GM12878 (cell line): Measurements from ENCODE around the gene ANXA2R. TPM values are rescaled to one million over a fixed set of nuclear protein-coding genes. Genes with fewer than 3 reads are reported as not detected.

ENCODE experiments used
- BHLHE40 ChIP-seq, 2 experiments: fragments of 450-650 bp in 1 of 2; IDR thresholded peaks; 2 replicates each; pipeline ENCODE4 v1.6.1; 2011 to 2017; ENCODE audit warnings: low read depth in 2 of 2, borderline replicate concordance in 1 of 2, improper control_type of control experiment in 1 of 2, low read length in 1 of 2, mild to moderate bottlenecking in 1 of 2
- BMI1 ChIP-seq: fragments of 450-650 bp; IDR thresholded peaks from 2 replicates; pipeline ENCODE4 v1.6.1; 2016; ENCODE audit warnings: mild to moderate bottlenecking, moderate library complexity, borderline replicate concordance
- FOXM1 ChIP-seq: IDR thresholded peaks from 2 replicates; pipeline ENCODE4 v1.6.1; 2012; ENCODE audit warnings: low read depth, mild to moderate bottlenecking, inconsistent platforms, low read length, moderate library complexity
- IKZF2 ChIP-seq, 2 experiments: fragments of 450-650 bp; IDR thresholded peaks; 2 replicates each; pipeline ENCODE4 v1.6.1; 2017; ENCODE audit warnings: mild to moderate bottlenecking in 2 of 2, moderate library complexity in 2 of 2
- MTA2 ChIP-seq: fragments of 450-650 bp; IDR thresholded peaks from 2 replicates; pipeline ENCODE4 v1.6.1; 2016; ENCODE audit warnings: low read depth, mild to moderate bottlenecking, moderate library complexity
- MXI1 ChIP-seq: fragments of 150-350 bp; IDR thresholded peaks from 2 replicates; pipeline ENCODE4 v1.6.1; 2011; ENCODE audit warnings: low read depth, mild to moderate bottlenecking, inconsistent platforms, low read length, improper control_type of control experiment
- MYB ChIP-seq: fragments of 150-350 bp; IDR thresholded peaks from 2 replicates; pipeline ENCODE4 v1.6.1; 2014; ENCODE audit warnings: mild to moderate bottlenecking, low read depth, low read length, borderline replicate concordance
- NFYB ChIP-seq: IDR thresholded peaks from 2 replicates; pipeline ENCODE4 v1.6.1; 2011; ENCODE audit warnings: low read depth, mild to moderate bottlenecking, low read length, improper control_type of control experiment, moderate library complexity; ENCODE audit not compliant: insufficient read depth
- NR2C2 ChIP-seq: IDR thresholded peaks from 2 replicates; pipeline ENCODE4 v1.6.1; 2011; ENCODE audit warnings: borderline replicate concordance, low read depth; ENCODE audit not compliant: control insufficient read depth, insufficient read length
- PAX8 ChIP-seq: fragments of 450-650 bp; IDR thresholded peaks from 2 replicates; pipeline ENCODE4 v1.6.1; 2017; ENCODE audit warnings: mild to moderate bottlenecking, moderate library complexity
- RAD51 ChIP-seq: fragments of 450-650 bp; IDR thresholded peaks from 2 replicates; pipeline ENCODE4 v1.6.1; 2016; ENCODE audit warnings: moderate library complexity, mild to moderate bottlenecking, inconsistent platforms
- RUNX3 ChIP-seq: IDR thresholded peaks from 2 replicates; pipeline ENCODE4 v1.6.1; 2012; ENCODE audit warnings: low read length, inconsistent platforms
- SIN3A ChIP-seq: IDR thresholded peaks from 2 replicates; pipeline ENCODE4 v1.6.1; 2012; ENCODE audit warnings: low read depth, low read length, improper control_type of control experiment
- SIX5 ChIP-seq: IDR thresholded peaks from 2 replicates; pipeline ENCODE4 v1.6.1; 2011; ENCODE audit warnings: mild to moderate bottlenecking, low read depth, low read length, moderate library complexity; ENCODE audit not compliant: severe bottlenecking
- SREBF1 ChIP-seq: IDR thresholded peaks from 2 replicates; pipeline ENCODE4 v1.6.1; 2012; ENCODE audit warnings: mild to moderate bottlenecking, low read length
- YY1 ChIP-seq: IDR thresholded peaks from 2 replicates; pipeline ENCODE4 v1.6.1; 2011; ENCODE audit warnings: low read depth, mild to moderate bottlenecking, low read length
- ZNF217 ChIP-seq: fragments of 450-650 bp; IDR thresholded peaks from 2 replicates; pipeline ENCODE4 v1.6.1; 2017; ENCODE audit warnings: antibody characterized with exemption, mild to moderate bottlenecking
- ZNF622 ChIP-seq: fragments of 450-650 bp; IDR thresholded peaks from 2 replicates; pipeline ENCODE4 v1.6.1; 2017; ENCODE audit warnings: mild to moderate bottlenecking, inconsistent platforms
- polyA plus RNA-seq, 11 experiments: library from polyadenylated mRNA; depleted of rRNA in 4 of 11; unstranded in 6 of 11; stranded (reverse) in 5 of 11; fragments of >200 nt; fragmentation: Nextera tagmentation in 4 of 11; fragmentation: Illumina TruSeq in 1 of 11; extraction: Ambion mirVana in 4 of 11; extraction: Trizol in 1 of 11; gene quantifications; 1 replicate in 1 of 11; 2 replicates in 10 of 11; pipeline versions ENCODE4 v1.2.1 to v1.2.3, GENCODE V29; 2011 to 2016; ENCODE audit warnings: inconsistent platforms in 2 of 11, missing spikeins in 2 of 11, low read depth in 1 of 11
- total RNA-seq, 4 experiments: library from RNA; depleted of rRNA in 3 of 4; stranded (reverse); fragments of >200 nt in 3 of 4; fragmentation: Illumina TruSeq in 1 of 4; extraction: Trizol in 1 of 4; gene quantifications; 2 replicates each; pipeline versions ENCODE4 v1.2.1 to v1.2.3, GENCODE V29; 2013 to 2021
- TF ChIP-seq, protein P1 (sequence below): fragments of 450-650 bp; IDR thresholded peaks from 2 replicates; pipeline ENCODE4 v1.6.1; 2017; ENCODE audit warnings: mild to moderate bottlenecking, low read depth, inconsistent platforms; ENCODE audit not compliant: poor library complexity, severe bottlenecking
- TF ChIP-seq, protein P2 (sequence below): fragments of 450-650 bp; IDR thresholded peaks from 2 replicates; pipeline ENCODE4 v1.6.1; 2017; ENCODE audit warnings: mild to moderate bottlenecking, moderate library complexity
- TF ChIP-seq, protein P3 (sequence below): fragments of 450-650 bp; IDR thresholded peaks from 2 replicates; pipeline ENCODE4 v1.6.1; 2017; ENCODE audit warnings: borderline replicate concordance
- TF ChIP-seq, protein P4 (sequence below): IDR thresholded peaks from 2 replicates; pipeline ENCODE4 v1.6.1; 2011; ENCODE audit warnings: low read depth, low read length, improper control_type of control experiment, borderline replicate concordance

The ANXA2R gene
- total and polyA plus RNA-seq, 10 of the 15 experiments (the other 5 are each of a cell fraction or from before 2014, with no cell fraction given) = 2.3 to 7.8 (median 4.4) TPM

DNA sequence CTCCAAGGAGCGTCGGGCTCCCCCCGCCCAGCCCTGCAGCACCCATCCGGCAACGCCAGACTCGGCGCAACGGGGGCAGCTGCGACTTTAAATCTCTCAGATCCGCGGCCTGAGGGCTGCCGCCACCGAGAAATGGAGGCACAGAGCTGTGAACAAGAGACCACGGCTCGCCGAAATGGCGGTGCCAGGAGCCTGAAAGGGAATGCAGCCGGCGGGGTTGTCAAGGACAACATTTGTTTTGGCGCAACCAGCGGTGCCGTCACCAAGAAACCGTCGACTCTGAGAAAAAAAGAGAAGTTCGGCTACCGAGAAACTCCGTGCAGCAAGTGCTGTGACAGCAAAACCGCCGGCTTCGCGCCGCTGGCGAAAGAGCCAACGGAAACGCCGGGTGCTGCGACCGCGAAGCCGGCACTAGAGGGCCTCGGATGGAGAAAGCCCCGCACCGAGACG lies 2.1 kb upstream of the ANXA2R start (continued):
- TF ChIP-seq, protein P1, sequence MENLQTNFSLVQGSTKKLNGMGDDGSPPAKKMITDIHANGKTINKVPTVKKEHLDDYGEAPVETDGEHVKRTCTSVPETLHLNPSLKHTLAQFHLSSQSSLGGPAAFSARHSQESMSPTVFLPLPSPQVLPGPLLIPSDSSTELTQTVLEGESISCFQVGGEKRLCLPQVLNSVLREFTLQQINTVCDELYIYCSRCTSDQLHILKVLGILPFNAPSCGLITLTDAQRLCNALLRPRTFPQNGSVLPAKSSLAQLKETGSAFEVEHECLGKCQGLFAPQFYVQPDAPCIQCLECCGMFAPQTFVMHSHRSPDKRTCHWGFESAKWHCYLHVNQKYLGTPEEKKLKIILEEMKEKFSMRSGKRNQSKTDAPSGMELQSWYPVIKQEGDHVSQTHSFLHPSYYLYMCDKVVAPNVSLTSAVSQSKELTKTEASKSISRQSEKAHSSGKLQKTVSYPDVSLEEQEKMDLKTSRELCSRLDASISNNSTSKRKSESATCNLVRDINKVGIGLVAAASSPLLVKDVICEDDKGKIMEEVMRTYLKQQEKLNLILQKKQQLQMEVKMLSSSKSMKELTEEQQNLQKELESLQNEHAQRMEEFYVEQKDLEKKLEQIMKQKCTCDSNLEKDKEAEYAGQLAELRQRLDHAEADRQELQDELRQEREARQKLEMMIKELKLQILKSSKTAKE = no peak
- TF ChIP-seq, protein P2, sequence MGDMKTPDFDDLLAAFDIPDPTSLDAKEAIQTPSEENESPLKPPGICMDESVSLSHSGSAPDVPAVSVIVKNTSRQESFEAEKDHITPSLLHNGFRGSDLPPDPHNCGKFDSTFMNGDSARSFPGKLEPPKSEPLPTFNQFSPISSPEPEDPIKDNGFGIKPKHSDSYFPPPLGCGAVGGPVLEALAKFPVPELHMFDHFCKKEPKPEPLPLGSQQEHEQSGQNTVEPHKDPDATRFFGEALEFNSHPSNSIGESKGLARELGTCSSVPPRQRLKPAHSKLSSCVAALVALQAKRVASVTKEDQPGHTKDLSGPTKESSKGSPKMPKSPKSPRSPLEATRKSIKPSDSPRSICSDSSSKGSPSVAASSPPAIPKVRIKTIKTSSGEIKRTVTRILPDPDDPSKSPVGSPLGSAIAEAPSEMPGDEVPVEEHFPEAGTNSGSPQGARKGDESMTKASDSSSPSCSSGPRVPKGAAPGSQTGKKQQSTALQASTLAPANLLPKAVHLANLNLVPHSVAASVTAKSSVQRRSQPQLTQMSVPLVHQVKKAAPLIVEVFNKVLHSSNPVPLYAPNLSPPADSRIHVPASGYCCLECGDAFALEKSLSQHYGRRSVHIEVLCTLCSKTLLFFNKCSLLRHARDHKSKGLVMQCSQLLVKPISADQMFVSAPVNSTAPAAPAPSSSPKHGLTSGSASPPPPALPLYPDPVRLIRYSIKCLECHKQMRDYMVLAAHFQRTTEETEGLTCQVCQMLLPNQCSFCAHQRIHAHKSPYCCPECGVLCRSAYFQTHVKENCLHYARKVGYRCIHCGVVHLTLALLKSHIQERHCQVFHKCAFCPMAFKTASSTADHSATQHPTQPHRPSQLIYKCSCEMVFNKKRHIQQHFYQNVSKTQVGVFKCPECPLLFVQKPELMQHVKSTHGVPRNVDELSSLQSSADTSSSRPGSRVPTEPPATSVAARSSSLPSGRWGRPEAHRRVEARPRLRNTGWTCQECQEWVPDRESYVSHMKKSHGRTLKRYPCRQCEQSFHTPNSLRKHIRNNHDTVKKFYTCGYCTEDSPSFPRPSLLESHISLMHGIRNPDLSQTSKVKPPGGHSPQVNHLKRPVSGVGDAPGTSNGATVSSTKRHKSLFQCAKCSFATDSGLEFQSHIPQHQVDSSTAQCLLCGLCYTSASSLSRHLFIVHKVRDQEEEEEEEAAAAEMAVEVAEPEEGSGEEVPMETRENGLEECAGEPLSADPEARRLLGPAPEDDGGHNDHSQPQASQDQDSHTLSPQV = no peak
- TF ChIP-seq, protein P3, sequence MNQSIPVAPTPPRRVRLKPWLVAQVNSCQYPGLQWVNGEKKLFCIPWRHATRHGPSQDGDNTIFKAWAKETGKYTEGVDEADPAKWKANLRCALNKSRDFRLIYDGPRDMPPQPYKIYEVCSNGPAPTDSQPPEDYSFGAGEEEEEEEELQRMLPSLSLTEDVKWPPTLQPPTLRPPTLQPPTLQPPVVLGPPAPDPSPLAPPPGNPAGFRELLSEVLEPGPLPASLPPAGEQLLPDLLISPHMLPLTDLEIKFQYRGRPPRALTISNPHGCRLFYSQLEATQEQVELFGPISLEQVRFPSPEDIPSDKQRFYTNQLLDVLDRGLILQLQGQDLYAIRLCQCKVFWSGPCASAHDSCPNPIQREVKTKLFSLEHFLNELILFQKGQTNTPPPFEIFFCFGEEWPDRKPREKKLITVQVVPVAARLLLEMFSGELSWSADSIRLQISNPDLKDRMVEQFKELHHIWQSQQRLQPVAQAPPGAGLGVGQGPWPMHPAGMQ = peak; percentile 45; the same call in 1 of the 2 replicates
- TF ChIP-seq, protein P4, sequence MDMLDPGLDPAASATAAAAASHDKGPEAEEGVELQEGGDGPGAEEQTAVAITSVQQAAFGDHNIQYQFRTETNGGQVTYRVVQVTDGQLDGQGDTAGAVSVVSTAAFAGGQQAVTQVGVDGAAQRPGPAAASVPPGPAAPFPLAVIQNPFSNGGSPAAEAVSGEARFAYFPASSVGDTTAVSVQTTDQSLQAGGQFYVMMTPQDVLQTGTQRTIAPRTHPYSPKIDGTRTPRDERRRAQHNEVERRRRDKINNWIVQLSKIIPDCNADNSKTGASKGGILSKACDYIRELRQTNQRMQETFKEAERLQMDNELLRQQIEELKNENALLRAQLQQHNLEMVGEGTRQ = no peak
- TF ChIP-seq MYB (peak; percentile 20; the same call in 1 of the 2 replicates), ZNF217 (no peak), SIN3A (peak; percentile 53; the same call in 1 of the 2 replicates), FOXM1 (peak; percentile 45; the same call in 1 of the 2 replicates), RAD51 (peak; percentile 28; the same call in 1 of the 2 replicates), NFYB (no peak), ZNF622 (no peak), IKZF2 (IDR thresholded peaks at IDR 0.05) (peak; percentile 22 to 34; a peak in 3 of 4 replicates), BMI1 (no peak), PAX8 (no peak), MTA2 (no peak; the same call in 1 of the 2 replicates), SREBF1 (no peak), BHLHE40 (IDR thresholded peaks at IDR 0.05; ENCODE audit: borderline replicate concordance in 1 of 2, low read depth in 2 of 2, low read length in 1 of 2) (peak in 1 of 2 experiments; percentile 37; a peak in 2 of 4 replicates), SIX5 (no peak), NR2C2 (no peak), YY1 (peak; percentile 91), RUNX3 (peak; percentile 88), MXI1 (no peak; the same call in 1 of the 2 replicates)
